Panc1 (cell line): Measurements from ENCODE around the gene EHBP1.

Experiments
- CTCF ChIP-seq: fragments of 450-650 bp; IDR thresholded peaks from 2 replicates; pipeline ENCODE4 v1.5.1; 2017; ENCODE audit warnings: mild to moderate bottlenecking
- POLR2AphosphoS5 ChIP-seq: IDR thresholded peaks from 2 replicates; pipeline ENCODE4 v1.6.1; 2012; ENCODE audit warnings: mild to moderate bottlenecking, low read depth, low read length, moderate library complexity
- REST ChIP-seq, 2 experiments: IDR thresholded peaks; 2 replicates each; pipeline ENCODE4 v1.6.1; 2011 to 2012; ENCODE audit warnings: low read depth in 2 of 2, control low read depth in 1 of 2, low read length in 1 of 2, mild to moderate bottlenecking in 1 of 2, moderate library complexity in 1 of 2; ENCODE audit not compliant: insufficient read depth in 1 of 2
- SIN3A ChIP-seq: IDR thresholded peaks from 2 replicates; pipeline ENCODE4 v1.6.1; 2012; ENCODE audit warnings: low read depth, mild to moderate bottlenecking, low read length, moderate library complexity, borderline replicate concordance; ENCODE audit not compliant: insufficient read depth
- TCF7L2 ChIP-seq: IDR thresholded peaks from 2 replicates; pipeline ENCODE4 v1.6.1; 2011; ENCODE audit warnings: mild to moderate bottlenecking, low read depth, low read length, inconsistent platforms

- TF ChIP-seq POLR2AphosphoS5, result no peak
- TF ChIP-seq CTCF, result no peak
- no peak for TF ChIP-seq REST (IDR thresholded peaks at IDR 0.05; ENCODE audit: insufficient read depth in 1 of 2, low read depth in 2 of 2, low read length in 1 of 2)
- TF ChIP-seq TCF7L2, result no peak
- TF ChIP-seq SIN3A, result no peak
Measured at GRCh38 chr2:62747169-62747568, 41.7 kb downstream of the EHBP1 start.
